ENCODE data around the gene KCNC2.
A peak's percentile ranks its signal among the peaks of the same experiment; 100 is the strongest.
"Not testable (repeated sequence)": the region's sequence is repeated elsewhere in the genome, so short reads cannot be mapped to it uniquely, and the experiment has no call there.

The KCNC2 gene

DNA sequence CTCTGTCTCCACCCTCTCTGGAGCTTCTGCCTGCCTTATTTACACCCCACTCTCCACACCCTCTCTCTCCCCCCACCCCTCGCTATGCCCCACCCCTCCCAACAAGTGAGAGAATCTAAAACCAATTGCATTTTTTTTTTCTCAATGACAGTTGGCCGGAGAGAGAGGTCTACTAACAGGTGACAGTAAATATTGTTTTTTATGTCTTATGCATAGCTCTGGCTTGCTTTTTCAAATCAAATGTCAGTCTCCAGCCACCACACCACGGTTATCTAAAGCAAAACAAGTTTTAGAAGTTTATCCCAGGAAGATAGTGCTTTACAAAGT, at the start of gene KCNC2:
TSS of gene KCNC2 (minus strand) at position 28 of the 327 bp plus-strand sequence.
- FAIRE-seq, result no peak

DNA sequence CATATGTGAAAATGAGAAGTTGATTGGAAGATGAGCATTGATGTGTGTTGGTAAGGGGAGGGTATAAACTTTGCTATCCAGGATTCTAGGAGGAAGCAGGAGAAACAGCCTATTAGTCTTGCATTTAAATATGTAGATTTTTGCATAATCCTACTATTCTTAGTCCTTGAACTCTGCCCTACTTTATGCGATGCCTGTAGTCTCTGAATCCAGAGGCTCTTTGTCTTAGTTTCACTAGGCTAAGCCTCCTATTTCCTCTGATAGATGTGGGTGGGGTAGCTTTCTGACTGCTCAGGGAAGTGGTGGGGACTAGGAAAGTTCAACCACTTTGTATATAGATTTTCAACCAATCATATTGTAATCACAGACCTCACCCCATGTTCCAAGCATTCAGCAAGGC, 49.5 kb upstream of the KCNC2 start:
- no peak for FAIRE-seq

DNA sequence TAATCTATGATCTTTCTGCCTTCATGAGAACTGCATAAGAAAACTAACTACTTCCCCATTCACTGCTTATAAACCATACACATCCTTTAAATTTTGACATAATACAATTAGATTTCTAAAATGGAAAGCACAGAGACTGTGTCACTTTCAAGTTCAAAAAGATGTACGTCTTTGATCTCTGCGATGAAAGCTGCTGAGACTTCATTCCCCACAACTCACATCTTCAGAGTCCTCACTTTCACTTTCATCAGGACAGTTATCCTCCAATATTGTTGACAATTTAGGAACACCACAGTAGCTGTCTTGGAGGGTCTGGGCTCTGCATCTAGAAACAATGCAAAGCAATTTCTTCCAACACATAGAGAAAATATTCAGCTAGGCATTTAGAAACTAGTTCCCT, 47.9 kb upstream of the KCNC2 start:
- no peak for FAIRE-seq

DNA sequence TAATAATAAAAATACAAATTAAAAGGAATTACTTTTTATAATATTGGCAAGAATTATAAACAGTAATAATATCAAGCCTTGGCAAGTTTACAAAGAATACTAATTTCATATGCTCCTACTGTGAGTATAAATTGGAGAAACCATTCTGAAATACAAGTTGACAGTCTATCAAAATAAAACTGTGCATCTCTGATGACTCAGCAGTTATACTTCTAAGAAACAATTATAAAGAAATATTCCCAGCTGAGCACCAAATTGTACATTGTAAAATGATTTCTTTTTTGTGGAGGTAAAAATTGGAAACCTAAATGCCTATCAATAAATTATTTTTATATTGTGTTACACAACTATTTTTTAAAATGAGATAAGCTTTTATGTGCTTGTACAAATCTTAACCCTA, 35.5 kb upstream of the KCNC2 start:
- no peak for FAIRE-seq

DNA sequence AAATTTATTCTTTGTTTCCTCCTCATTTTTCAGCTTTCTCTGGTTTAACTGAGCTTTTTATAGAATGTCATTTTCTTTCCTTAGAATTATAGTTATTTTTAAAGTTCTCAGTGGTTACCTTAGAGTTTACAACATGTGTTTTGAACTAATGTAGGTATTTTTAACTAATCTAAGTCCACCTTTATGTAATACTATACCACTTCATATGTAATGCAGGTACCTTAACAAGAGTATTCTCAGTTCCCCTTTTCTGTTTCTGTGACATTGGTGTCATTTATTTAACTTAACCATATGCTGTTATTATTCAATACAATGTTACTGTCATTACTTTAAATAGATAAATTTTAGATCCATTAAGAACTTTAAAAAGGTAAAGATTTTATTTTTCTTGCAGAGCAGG, 30.3 kb upstream of the KCNC2 start:
- no peak for FAIRE-seq

DNA sequence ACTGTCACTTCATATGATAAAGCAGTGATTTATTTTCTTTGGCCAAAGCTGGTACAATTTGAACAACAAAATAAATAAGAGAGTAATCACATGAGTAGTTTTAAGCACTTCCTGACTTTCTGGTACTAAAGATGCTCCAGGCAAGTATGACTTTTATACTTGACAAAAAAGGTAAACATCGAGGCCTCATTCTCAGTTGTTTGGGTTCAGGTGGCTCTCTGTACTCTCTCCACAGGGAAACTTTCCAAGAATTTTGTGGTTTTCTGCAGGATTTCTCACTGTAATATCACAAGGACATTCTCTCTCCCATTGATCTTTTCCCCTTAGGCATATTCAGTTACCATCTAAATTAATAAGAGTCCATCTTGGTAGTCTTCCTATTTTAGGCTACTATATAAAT, 26.6 kb upstream of the KCNC2 start:
- FAIRE-seq, result no peak

DNA sequence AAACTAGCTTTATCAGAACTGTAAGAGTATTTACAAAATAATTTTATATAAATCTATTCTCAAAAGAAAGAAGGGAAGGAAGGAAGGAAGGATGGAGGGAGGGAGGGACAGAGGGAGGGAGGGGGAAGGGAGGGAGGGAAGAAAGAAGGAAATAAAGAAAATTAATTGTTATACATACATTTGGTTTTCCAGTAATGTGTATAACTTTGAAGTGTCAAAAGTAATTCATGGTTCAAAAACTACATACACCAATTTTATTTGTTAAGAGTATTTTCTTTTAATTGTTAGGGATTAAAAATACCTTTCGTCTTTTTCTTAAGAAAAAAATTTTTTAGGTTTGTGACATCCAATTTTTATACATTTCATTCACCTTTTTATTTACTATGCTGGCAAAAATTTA, 17.5 kb upstream of the KCNC2 start:
- no peak for FAIRE-seq

DNA sequence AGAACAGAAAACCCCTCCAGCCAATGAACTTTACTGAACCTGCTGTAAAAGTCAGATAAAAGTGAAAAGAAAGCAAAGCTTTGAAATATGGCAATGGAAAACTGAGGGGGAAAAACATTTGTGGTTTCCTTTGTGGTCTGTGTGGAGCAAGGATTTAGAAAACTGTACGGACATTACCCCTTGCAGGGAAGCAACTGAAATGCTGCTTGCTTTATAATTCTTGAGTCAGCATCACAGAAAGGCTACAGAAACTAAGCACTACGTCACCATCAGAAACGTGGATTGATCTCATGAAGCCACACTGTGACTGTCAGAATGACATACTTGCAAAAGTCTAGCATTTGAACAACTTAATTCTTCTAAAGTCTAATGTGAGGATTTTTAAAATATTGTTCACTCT, 2.4 kb upstream of the KCNC2 start:
- FAIRE-seq, result no peak

DNA sequence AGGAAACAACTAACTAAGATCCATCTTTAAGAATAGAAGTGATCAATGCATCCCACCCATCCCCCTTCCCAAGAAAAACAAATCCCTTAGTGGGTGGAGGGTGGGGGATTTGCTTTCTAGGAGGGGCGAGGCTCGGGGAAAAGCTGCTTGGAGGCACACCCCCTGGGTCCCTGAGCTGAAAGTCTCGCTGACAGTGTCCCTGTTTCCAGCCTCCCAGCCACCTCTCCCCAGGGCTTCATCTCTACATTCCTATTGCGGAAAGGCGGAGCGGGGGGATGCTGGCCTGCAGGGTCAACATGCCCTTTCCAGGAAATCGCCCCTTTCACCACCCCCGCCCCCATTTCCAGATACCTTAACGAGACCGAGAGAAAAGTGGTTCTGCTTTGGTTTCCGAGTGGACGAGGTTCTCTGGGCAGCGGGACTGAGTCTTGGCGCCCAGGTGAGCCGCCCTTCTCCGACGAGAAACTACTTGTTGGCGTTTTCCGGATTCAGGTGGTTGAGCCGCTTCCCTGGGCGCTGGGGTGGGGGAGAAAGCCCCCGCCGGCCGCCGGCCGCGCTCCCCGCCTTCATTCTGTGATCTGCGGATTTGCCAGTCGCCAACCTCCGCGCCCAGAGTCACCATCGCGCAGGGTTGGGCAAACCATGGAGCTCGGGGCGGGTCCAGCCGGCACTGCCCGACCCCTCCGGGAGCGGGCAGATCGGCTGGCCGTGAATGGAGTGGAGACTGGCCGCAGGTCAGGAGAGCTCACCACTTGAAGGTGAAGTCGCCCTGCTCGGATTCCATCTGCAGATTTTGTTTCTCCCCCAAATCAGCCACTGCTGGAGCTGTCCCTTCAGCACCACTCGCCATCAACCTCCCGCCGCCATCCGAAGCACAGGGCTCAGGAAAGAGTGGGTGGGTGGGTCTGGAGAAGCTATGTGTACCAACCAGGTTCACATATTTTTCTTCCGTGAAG, 505 bp downstream of the KCNC2 start:
- no peak for FAIRE-seq

DNA sequence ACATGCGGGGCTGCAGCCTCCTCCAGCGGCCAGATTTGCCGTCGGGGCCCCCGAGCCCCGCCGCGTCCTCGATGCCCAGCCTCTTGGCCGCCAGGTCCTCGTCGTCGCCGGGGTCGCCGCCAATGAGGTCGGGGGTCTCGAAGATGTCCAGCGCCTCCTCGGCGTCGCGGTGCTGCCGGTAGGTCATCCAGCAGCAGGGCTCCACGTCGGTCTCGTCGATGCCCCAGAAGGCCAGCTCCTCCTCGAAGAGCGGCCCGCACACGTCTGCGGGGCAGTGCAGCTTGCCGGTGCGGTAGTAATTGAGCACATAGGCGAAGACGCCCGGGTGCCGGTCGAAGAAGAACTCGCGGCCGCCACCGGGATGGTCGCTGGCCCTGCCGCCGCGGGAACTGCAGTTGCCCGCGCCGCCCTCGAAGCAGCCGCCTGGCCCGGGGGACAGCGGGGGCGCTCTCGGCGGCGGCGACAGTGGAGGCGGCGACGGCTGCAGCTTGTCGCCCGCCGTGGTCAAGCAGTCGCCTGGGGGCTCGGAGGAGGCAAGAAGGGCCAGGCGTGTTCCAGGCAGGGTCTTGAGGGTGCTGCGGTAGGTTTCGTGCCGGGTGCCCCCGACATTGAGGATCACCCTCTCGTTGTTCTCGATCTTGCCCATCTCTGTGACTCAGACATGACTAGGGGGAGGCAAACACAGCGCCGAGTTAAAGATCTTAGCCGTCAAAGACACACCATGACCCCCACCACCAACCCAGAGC, 2.1 kb downstream of the KCNC2 start:
- no peak for FAIRE-seq

DNA sequence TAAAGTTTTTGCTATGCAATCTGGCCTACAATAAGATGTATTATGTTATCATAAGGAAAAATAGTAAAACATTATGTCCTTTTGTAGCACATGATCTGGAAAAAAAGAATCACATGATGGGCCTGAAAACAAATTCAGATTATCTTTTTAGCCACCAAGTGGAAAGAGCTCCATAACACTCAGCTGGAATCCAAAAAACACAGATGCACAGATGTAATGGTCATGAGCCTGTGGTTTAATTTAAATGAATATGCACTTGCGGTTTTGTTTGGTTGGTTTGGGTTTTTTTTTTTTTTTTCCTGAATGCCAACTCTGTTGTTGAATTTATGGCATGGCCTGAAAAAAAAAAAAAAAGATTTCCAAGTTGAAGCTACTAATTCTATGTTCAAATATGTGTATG, 4.1 kb downstream of the KCNC2 start:
- FAIRE-seq, result no peak

DNA sequence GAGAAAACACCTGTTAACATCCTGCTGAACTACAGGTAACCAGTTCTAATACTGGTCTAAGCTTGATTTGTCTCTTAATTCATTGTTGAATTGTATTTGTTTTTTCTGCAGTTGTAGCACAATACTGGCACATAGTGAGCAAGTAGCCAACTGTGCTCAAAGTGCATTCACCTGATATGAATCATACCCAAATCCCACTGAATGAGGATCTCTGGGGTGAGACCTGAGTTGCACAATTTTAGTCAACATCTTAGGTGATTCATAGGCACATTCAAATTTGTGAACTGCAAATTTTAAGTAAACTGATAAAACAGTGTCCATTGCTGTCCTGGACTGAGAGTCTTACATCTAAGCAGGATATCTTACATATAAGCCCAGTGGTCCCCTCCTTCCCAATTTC, 12.8 kb downstream of the KCNC2 start:
- no peak for FAIRE-seq

DNA sequence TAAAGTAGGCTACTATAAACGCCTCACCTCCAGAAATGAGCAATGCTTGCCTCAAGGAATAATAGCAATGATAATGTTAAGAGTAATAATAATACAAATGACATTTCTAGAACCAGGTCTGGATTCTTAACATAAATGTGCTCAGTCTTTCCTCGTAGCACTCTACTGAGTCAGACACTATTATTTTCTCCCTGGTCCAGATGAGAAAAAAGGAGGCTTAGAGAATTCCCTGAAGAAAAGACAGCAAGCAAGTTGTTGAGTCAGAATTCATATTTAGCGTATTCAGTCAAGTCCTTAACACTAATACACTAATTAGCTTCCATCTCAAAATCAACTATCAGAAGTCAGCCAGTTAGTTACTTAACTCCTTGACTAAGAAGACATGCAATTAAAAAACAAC, 13.2 kb downstream of the KCNC2 start:
- no peak for FAIRE-seq

DNA sequence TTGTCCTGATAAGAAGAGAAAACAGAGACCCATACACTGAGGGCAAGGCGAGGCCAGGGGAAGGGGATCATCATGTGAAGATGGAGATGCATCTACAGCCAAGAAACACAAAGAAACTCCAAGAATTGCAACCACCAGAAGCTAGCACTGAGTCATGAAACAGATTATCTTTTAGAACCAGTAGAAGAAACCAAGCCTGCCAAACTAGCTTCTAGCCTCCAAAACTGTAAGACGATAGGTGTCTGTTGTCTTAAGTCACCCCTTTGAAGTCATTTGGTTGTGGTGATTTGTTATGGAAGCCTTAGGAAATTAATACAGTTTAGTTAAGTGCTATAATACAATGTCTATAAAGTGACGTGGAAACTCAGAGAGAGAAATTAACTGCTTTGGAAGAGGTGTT, 15.4 kb downstream of the KCNC2 start:
- FAIRE-seq, result no peak

DNA sequence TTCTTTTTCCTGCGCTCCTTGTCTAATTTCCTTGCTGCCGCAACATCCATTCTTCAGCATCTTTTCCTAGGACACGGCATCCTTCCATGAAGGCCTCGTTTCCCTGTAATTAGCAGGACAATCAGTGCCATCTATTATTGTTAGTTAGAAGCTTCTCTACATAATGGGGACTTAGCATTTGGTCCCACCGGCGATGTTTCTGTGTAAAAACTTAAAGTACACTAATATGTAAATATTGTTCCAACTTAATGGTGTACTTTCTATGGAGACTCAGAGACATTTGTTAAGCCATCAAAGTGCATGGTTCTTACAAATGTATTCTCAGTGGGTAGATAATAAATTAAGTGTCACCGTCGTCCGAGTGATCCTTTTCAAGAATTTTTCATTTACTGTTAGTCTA, 17.4 kb downstream of the KCNC2 start:
- FAIRE-seq, result no peak

DNA sequence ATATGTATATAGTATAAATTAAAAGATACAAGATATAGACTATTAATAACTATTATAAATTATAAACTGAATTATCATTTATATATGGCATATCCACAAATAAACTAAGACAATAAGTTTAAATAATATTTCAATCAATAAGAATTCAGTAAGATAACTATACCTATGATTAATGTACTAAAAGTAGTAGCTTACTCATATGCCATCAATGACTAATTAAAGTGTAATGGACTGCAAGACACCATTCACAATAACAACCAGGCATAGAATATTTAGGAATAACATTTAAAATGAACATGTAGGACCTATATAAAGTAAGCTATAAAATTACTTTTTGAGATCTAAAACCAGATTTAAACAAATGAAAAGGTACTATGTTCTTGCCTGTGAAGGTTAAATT, 18.8 kb downstream of the KCNC2 start:
- peak; percentile 73 for FAIRE-seq

DNA sequence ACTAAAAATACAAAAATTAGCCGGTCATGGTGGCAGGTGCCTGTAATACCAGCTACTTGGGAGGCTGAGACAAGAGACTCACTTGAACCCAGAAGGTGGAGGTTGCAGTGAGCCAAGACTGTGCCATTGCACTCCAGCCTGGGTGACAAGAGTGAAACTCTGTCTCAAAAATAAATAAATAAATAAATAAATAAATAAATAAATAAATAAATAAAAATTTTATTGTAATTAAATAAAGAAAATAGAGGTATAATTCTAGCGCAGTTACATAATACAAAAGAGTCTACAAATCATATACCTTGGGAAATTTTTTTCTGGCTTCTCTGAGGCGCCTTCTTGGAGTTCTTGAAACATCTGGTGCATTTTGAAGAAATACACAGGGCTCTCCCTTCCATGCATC, 23.8 kb downstream of the KCNC2 start:
- not testable (repeated sequence) for FAIRE-seq

DNA sequence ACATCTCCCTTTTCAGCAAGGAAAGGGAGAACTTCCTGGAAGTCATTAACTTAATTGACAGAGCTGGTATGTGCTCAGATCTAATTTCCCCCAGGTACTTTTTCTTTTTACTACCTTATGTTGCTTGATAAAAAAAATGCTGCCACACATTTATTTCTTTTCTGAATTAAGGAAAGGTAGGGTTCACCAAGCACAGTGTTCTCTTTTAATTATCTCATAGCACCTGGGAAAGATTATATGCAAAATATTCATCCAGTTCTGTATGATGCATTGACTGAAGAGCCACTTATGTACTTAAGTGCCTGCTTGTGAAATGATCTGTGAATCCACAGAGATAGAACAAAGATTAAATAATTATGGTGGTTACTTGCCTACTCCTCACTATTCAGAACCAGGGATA, 25.1 kb downstream of the KCNC2 start:
- no peak for FAIRE-seq

DNA sequence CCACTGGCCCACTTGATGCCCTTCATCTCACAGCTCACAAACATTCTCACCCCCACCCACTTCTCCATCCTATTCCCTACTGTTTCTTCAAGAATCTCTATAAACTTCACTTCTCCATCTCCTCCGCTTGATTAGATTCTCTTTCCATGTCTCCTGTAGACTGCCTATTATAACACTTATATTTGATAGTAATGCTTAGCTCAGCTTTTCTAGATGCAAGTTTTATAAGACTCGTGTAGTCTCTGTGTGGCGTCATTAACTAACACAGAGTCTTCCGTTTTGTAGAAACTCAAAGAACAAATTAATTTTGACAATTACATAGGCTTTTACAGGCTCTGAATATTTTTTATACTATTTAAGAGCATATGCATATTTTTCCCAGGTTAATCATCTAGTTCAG, 25.7 kb downstream of the KCNC2 start:
- no peak for FAIRE-seq

DNA sequence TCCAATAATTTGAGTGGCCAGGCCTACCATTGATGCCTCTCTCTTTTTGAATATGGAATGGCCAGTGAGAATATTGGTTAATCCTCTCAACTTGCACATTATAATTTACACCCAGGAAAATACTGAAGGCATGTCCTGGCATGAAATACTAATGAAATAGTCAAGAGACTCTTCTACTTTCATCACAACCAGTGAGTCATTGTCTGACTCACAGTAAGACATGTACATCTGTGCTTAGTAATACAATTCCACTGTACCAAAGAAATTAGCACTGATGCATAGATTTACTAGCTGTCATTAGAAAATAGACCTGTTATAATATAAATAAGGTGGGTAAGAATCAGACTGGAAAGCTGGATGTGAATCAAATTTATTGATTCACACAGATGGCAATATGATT, 31.6 kb downstream of the KCNC2 start:
- no peak for FAIRE-seq

DNA sequence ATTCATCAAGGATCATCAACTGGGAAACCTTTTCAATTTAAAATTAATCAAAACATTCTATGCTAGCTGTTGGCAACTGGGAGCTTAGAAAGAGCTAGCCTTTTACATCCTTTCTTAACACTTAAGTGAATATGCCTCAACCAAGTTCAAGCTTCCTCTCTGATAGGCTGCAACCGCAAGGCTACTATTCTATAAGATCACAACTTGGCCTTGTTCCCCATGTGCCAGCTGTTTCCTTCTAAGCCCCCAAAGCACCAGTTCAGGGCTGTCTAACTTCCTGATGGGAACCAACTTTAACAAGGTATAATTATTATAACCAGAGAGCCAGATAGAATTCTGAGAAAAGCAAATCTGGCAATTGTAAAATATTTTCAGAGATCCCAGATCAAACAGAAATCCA, 37.0 kb downstream of the KCNC2 start:
- no peak for FAIRE-seq

DNA sequence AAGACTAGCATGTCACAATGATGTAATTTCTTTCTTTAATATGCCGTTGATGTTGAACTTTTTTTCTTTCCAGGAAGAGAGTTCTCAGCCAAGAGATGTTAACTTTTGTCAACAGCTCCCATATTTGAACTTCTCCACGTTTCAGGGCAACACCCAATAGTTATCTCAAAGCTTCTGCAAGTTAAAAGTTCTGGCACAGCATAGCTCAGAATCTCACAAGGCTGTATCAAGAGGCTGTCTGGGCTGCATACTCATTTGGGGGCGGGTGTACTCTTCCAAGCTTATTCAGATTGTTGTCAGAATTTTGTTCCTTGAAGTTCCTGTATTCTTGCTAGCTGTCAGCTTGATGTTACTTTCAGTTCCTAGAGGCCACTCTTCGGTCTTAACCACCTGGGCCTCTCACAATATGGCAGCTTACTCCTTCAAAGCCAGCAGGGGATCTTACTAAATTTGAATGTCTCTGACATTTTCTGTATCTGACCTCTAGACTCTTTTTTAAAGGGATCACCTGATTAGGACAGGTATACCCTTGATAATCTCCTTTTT, 38.9 kb downstream of the KCNC2 start:
- FAIRE-seq, result no peak

DNA sequence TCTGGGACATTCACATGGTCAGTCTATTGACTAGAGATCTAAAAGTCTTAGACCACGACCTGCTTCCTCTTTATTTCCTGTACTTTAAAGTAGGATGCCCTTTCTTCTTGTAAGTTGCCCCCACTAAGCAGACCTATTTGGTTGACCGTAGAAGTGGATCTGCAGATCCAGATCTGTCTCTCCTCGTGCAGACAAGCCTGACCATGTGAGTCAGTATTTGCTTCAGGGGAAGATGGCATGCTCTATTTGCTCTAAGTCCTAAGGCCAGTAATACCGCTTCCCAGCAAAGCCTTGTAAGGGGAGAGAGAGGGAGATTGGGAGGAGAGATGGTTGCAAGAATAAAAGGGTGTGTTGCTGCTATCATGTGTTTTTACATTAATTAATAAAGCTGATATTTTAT, 46.8 kb downstream of the KCNC2 start:
- FAIRE-seq, result no peak

DNA sequence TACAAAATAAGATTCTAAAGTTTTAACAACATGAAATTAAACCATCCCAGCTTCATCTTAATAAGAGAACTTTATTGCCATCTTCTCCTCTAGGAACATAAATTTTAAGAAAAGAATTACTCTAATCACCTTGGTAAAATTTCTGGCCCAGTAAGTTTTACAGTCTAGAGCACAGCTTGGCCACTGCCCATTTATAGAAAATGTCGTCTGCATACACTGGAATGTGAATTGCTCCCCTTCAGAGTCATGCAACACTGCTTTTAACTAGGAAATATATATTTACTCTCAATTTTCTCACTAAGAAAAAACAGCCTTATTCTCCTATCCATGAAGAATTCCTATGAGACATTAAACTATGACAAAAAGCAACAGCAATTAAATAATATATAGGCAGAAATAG, 48.2 kb downstream of the KCNC2 start:
- no peak for FAIRE-seq

Measured in TTC549 (cell line).